22Rv1 (cell line): Measurements from ENCODE around the gene SIGLEC12.
"Not testable (repeated sequence)": the region's sequence is repeated elsewhere in the genome, so short reads cannot be mapped to it uniquely, and the experiment has no call there.

ENCODE experiments used
- H3K27ac ChIP-seq: fragments of 450-650 bp; 2 replicates; pipeline ENCODE4 v1.5.1; 2017
- CTCF ChIP-seq: fragments of 450-650 bp; IDR thresholded peaks from 2 replicates; pipeline ENCODE4 v1.5.1; 2017; ENCODE audit warnings: mild to moderate bottlenecking
- ZFX ChIP-seq: fragments of 450-650 bp; IDR thresholded peaks from 2 replicates; pipeline ENCODE4 v1.6.1; 2017; ENCODE audit warnings: antibody characterized with exemption, borderline replicate concordance

SIGLEC12 gene

DNA sequence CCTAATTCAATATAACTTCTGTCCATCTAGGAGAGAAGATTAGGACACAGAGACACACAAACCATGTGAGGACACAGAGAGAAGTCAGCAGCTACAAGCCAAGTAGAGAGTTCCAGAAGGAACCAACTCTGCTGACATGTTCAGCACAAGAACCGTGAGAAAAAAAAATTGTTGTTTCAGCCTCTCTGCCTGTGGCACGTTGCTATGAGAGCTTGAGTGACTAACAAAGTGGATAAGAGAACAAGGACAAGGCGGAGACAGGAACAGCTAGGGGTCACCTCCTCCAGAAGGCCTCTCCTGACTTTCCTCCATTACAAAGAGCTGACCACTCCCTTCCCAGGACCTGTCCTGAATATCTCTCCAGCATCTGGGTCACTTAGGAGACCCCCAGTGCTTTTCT lies 5.6 kb upstream of the SIGLEC12 start:
- no peak overlapping the region for H3K27ac ChIP-seq
- no peak for TF ChIP-seq ZFX
- TF ChIP-seq CTCF: no peak

GRCh38 chr19:51505904-51506303 lies 4.3 kb upstream of the SIGLEC12 start:
- H3K27ac ChIP-seq: no peak overlapping the region

DNA sequence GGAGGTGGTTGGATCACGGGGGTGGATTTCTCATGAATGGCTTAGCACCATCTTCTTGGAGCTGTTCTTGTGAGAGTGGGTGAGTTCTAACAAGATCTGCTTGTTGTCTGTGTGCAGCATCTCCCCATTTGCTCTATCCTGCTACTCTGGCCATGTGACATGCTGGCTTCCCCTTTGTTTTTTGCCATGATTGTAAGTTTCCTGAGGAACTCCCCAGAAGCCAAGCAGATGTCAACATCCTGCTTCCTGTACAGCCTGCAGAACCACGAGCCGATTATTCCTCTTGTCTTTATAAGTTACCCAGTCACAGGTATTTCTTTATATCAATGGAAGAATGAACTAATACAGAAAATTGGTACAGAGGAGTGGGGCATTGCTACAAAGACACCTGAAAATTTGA lies 2.3 kb upstream of the SIGLEC12 start:
- TF ChIP-seq CTCF: no peak
- H3K27ac ChIP-seq: no peak overlapping the region

More at GRCh38 chr19:51505904-51506303, 4.3 kb upstream of the SIGLEC12 start:
- TF ChIP-seq ZFX (no peak), CTCF (no peak)

GRCh38 chr19:51503286-51503817 lies 1.8 kb upstream of the SIGLEC12 start:
- TF ChIP-seq ZFX (no peak), CTCF (no peak)
- no peak overlapping the region for H3K27ac ChIP-seq

DNA sequence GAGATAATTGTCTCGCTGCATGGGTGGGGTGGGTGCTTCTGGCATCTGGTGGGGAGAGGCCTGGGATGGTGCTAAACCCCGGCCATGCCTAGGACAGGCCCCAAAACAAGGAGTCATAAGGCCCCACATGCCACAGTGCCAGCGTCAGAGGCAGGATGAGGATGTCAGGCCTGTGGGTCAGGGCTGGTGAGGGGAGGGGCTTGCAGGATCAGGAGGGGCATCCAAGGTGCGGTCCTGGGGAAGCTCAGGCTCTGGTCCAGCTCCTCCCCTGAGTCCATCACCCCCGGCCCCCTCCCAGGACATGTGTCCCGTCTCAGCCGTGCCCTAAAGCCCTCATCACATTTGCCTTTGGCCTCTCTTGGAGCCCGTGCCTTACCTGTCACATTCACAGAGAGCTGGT lies 669 bp downstream of the SIGLEC12 start:
- H3K27ac ChIP-seq: not testable (repeated sequence)

- no peak overlapping the region for H3K27ac ChIP-seq
- TF ChIP-seq CTCF (no peak), ZFX (no peak)
Observed at GRCh38 chr19:51497666-51498065, 3.9 kb downstream of the SIGLEC12 start.

DNA sequence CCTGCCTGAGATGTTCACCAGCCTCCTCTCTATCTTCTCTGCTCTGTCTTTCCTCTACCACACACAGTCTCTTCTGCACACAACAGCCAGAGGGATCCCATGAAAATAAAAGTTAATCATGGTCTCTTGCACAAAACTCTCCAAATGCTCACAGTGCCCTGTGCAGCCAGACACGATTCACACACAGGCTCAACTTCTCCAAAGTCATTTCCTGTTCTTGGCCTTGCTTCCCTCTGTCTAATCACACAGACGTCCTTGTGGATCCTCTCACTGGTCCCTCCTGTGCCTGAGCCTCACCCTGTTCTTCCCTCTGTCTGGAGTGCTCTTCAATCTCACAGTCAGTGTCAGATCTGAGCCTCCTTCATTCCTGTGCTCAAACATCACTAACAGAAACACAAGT lies 7.8 kb downstream of the SIGLEC12 start:
- no peak overlapping the region for H3K27ac ChIP-seq
- TF ChIP-seq CTCF: no peak
- no peak for TF ChIP-seq ZFX

DNA sequence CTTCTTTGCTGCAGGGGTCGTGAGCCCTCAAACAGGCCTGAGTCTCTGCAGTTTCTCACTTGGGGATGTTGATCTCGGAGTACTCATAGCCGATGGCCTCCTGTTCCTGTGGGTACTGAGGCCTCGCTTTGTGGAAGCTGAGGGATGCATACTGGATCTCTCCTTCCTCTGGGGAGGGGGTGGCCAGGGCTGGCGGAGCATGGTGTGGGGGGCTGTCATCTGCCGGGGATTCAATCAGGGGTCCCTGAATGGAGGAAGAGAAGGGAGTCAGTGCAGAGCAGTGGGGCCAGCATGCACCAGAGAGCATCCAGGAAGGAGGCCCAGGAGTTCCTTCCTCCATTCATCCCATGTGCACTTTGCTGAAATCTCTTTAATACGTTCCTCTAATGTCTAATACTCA lies 10.0 kb downstream of the SIGLEC12 start:
- TF ChIP-seq CTCF (no peak), ZFX (no peak)
- no peak overlapping the region for H3K27ac ChIP-seq
